Mammary epithelial cell (primary cell): ENCODE measurements around the gene BCAS3.

Experiments
- EZH2 ChIP-seq: IDR thresholded peaks from 2 replicates; pipeline ENCODE4 v1.6.1; 2012; ENCODE audit warnings: low read length, inconsistent platforms, borderline replicate concordance
- TF ChIP-seq, protein P1 (sequence below), 2 donors: IDR thresholded peaks in 1 of 2; conservative IDR thresholded peaks in 1 of 2; 2 replicates each; pipeline ENCODE4 v1.5.1; 2011 to 2012; ENCODE audit warnings: inconsistent platforms in 2 of 2, low read length in 2 of 2, mild to moderate bottlenecking in 2 of 2, control low read depth in 1 of 2, low read depth in 1 of 2; ENCODE audit not compliant: insufficient read depth in 1 of 2; ENCODE audit errors: extremely low read depth in 1 of 2

DNA sequence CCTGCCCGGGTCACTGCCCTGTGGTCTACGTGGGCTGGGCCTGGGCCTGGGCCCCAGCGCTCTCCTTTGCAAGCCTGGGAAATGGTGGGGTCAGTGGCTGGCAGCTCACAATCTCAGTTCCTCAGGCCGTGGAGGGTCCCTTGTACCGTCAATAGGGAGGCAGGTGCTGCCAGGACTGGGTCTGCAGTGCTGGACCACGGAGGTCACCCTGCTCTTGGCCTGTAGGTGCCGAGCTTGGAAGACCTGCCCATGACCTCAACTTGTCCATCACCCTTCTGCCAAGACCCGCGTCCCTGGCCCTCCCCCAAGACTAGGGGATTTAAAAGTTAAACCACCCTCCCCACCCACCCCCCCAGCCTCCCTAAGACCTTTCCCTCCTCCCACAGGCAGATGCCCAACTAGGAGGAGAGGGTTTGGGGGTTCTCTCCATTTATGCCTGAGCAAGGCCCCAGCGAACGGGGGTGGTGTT is 724.5 kb downstream of the BCAS3 start:
- TF ChIP-seq, protein P1, sequence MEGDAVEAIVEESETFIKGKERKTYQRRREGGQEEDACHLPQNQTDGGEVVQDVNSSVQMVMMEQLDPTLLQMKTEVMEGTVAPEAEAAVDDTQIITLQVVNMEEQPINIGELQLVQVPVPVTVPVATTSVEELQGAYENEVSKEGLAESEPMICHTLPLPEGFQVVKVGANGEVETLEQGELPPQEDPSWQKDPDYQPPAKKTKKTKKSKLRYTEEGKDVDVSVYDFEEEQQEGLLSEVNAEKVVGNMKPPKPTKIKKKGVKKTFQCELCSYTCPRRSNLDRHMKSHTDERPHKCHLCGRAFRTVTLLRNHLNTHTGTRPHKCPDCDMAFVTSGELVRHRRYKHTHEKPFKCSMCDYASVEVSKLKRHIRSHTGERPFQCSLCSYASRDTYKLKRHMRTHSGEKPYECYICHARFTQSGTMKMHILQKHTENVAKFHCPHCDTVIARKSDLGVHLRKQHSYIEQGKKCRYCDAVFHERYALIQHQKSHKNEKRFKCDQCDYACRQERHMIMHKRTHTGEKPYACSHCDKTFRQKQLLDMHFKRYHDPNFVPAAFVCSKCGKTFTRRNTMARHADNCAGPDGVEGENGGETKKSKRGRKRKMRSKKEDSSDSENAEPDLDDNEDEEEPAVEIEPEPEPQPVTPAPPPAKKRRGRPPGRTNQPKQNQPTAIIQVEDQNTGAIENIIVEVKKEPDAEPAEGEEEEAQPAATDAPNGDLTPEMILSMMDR (conservative IDR thresholded peaks at IDR 0.05 in 1 of 2, IDR thresholded peaks at IDR 0.05 in 1 of 2; ENCODE audit: extremely low read depth in 1 of 2, insufficient read depth in 1 of 2, low read depth in 1 of 2, low read length in 2 of 2): no peak
- TF ChIP-seq EZH2: no peak
